Measurements from ENCODE around the gene SAE1. TPM values are rescaled to one million over a fixed set of nuclear protein-coding genes. Genes with fewer than 3 reads are reported as not detected.

SAE1 gene
- total RNA-seq, 1 experiment from 2014 or later, result 47.5 TPM

- DNase-seq, result no peak
- Histone ChIP-seq H3K79me2 (ENCODE audit: low read length) (peaks cover 19% of the 10 kb centered on the region), H3K27ac (ENCODE audit: low read length) (no peak overlapping the region), H3K9me3 (ENCODE audit: low read length) (no peaks in the 10 kb centered on the region), H3K9ac (ENCODE audit: low read length) (no peak overlapping the region), H3K4me2 (ENCODE audit: low read depth, low read length, poor library complexity, severe bottlenecking) (no peak overlapping the region), H2AFZ (ENCODE audit: low read length) (no peak overlapping the region), H3K36me3 (ENCODE audit: insufficient read depth, low read length) (peaks cover 31% of the 10 kb centered on the region; the same call in 1 of the 2 replicates), H3K4me3 (ENCODE audit: low read length) (no peak overlapping the region), H3K27me3 (ENCODE audit: low read length) (no peaks in the 10 kb centered on the region), H3K4me1 (ENCODE audit: low read length) (no peaks in the 10 kb centered on the region), H3K9me2 (replicated peaks; ENCODE audit: insufficient read depth, low read length) (no peaks in the 10 kb centered on the region), H4K20me1 (ENCODE audit: insufficient read depth, low read depth, low read length) (0 out of 2 replicates have a peak, but pooled peaks cover 6% of the 10 kb centered on the region)
Measured at GRCh38 chr19:47172666-47173455, 42.2 kb downstream of the SAE1 start.

DNA sequence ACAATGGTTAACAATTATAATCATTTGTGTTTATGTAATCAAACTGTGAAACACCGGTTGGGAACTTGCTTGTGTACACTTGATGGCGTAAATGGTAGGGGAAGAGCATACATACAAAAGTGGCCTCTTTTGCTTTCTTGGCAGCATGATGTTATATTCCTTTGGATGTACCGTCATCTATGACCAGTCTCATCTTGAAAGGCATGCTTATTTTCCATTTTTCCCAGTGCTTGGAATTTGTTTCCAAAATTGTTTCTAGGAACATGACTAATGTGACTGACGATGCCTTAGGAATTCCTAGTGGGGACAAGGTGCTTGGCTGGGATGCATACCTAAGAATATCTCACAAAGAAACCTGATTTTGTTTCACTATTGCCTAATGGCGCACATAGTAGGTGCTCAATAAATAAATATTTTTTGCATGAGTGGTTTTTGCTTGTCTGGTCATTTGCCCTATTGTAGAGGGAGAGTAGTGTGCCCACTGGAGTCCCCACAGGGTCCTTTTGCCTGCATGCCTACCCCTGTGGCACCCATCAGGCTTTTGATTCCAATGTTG is 45.5 kb downstream of the SAE1 start:
- H2AFZ ChIP-seq (ENCODE audit: low read length), result no peak overlapping the region
- peaks cover 32% of the 10 kb centered on the region for H3K79me2 ChIP-seq (ENCODE audit: low read length)
- H3K27me3 ChIP-seq (ENCODE audit: low read length), result no peaks in the 10 kb centered on the region
- 0 out of 2 replicates have a peak, but pooled peaks cover 6% of the 10 kb centered on the region for H4K20me1 ChIP-seq (ENCODE audit: insufficient read depth, low read depth, low read length)
- H3K9me3 ChIP-seq (ENCODE audit: low read length), result no peaks in the 10 kb centered on the region
- no peak overlapping the region for H3K4me3 ChIP-seq (ENCODE audit: low read length)
- peaks cover 38% of the 10 kb centered on the region; the same call in 1 of the 2 replicates for H3K36me3 ChIP-seq (ENCODE audit: insufficient read depth, low read length)
- no peak overlapping the region for H3K4me2 ChIP-seq (ENCODE audit: low read depth, low read length, poor library complexity, severe bottlenecking)
- H3K9me2 ChIP-seq (replicated peaks; ENCODE audit: insufficient read depth, low read length), result no peaks in the 10 kb centered on the region
- DNase-seq, result no peak
- no peaks in the 10 kb centered on the region for H3K4me1 ChIP-seq (ENCODE audit: low read length)
- H3K27ac ChIP-seq (ENCODE audit: low read length), result no peak overlapping the region
- no peak overlapping the region for H3K9ac ChIP-seq (ENCODE audit: low read length)

GRCh38 chr19:47176627-47177090 is 46.0 kb downstream of the SAE1 start:
- H3K9me2 ChIP-seq (replicated peaks; ENCODE audit: insufficient read depth, low read length), result no peaks in the 10 kb centered on the region
- H3K4me3 ChIP-seq (ENCODE audit: low read length), result no peak overlapping the region
- 0 out of 2 replicates have a peak, but pooled peaks cover 6% of the 10 kb centered on the region for H4K20me1 ChIP-seq (ENCODE audit: insufficient read depth, low read depth, low read length)
- H3K4me1 ChIP-seq (ENCODE audit: low read length), result no peaks in the 10 kb centered on the region
- H3K79me2 ChIP-seq (ENCODE audit: low read length), result peaks cover 32% of the 10 kb centered on the region
- no peak overlapping the region for H2AFZ ChIP-seq (ENCODE audit: low read length)
- H3K9ac ChIP-seq (ENCODE audit: low read length), result no peak overlapping the region
- no peaks in the 10 kb centered on the region for H3K27me3 ChIP-seq (ENCODE audit: low read length)
- H3K9me3 ChIP-seq (ENCODE audit: low read length), result no peaks in the 10 kb centered on the region
- no peak for DNase-seq
- no peak overlapping the region for H3K27ac ChIP-seq (ENCODE audit: low read length)
- no peak overlapping the region for H3K4me2 ChIP-seq (ENCODE audit: low read depth, low read length, poor library complexity, severe bottlenecking)
- H3K36me3 ChIP-seq (ENCODE audit: insufficient read depth, low read length), result peaks cover 38% of the 10 kb centered on the region; the same call in 1 of the 2 replicates

GRCh38 chr19:47179653-47180310 is 49.1 kb downstream of the SAE1 start:
- peaks cover 34% of the 10 kb centered on the region; the same call in 1 of the 2 replicates for H3K36me3 ChIP-seq (ENCODE audit: insufficient read depth, low read length)
- H3K9me3 ChIP-seq (ENCODE audit: low read length), result no peaks in the 10 kb centered on the region
- peaks cover 35% of the 10 kb centered on the region for H3K79me2 ChIP-seq (ENCODE audit: low read length)
- H3K4me3 ChIP-seq (ENCODE audit: low read length), result no peak overlapping the region
- DNase-seq, result no peak
- H2AFZ ChIP-seq (ENCODE audit: low read length), result no peak overlapping the region
- H3K9ac ChIP-seq (ENCODE audit: low read length), result no peak overlapping the region
- H3K27me3 ChIP-seq (ENCODE audit: low read length), result no peaks in the 10 kb centered on the region
- H4K20me1 ChIP-seq (ENCODE audit: insufficient read depth, low read depth, low read length), result 0 out of 2 replicates have a peak, but pooled peaks cover 6% of the 10 kb centered on the region
- H3K9me2 ChIP-seq (replicated peaks; ENCODE audit: insufficient read depth, low read length), result no peaks in the 10 kb centered on the region
- no peaks in the 10 kb centered on the region for H3K4me1 ChIP-seq (ENCODE audit: low read length)
- H3K27ac ChIP-seq (ENCODE audit: low read length), result no peak overlapping the region
- H3K4me2 ChIP-seq (ENCODE audit: low read depth, low read length, poor library complexity, severe bottlenecking), result no peak overlapping the region

DNA sequence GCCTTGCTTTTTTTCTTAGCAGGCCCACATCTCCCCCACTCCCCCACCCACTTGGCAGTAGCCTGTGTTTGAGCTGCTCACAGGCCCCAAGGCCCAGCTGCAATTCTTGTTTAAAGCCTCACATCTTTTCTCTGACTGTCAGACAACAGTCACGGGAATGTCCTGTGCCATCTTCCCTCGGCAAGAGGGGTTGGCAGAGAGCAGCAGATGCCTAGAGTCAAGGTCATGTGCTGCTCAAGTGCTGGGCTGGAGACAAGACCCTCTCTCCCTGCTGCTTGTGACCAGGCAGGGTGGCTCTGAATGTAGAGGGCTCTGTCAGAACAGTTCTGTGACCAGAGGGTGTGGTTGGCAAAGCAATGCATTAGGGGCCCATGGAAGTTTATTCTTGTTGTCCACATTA is 53.0 kb downstream of the SAE1 start:
- Histone ChIP-seq H3K27me3 (ENCODE audit: low read length) (no peaks in the 10 kb centered on the region), H2AFZ (ENCODE audit: low read length) (no peak overlapping the region), H3K9me3 (ENCODE audit: low read length) (no peaks in the 10 kb centered on the region), H3K4me3 (ENCODE audit: low read length) (no peak overlapping the region), H3K4me2 (ENCODE audit: low read depth, low read length, poor library complexity, severe bottlenecking) (no peak overlapping the region), H3K9ac (ENCODE audit: low read length) (no peak overlapping the region), H3K4me1 (ENCODE audit: low read length) (peaks cover 35% of the 10 kb centered on the region), H3K27ac (ENCODE audit: low read length) (no peak overlapping the region), H3K79me2 (ENCODE audit: low read length) (peaks cover 24% of the 10 kb centered on the region; the same call in 1 of the 2 replicates), H3K36me3 (ENCODE audit: insufficient read depth, low read length) (peaks cover 10% of the 10 kb centered on the region; the same call in 1 of the 2 replicates), H4K20me1 (ENCODE audit: insufficient read depth, low read depth, low read length) (no peaks in the 10 kb centered on the region), H3K9me2 (replicated peaks; ENCODE audit: insufficient read depth, low read length) (no peaks in the 10 kb centered on the region)
- no peak for DNase-seq

DNA sequence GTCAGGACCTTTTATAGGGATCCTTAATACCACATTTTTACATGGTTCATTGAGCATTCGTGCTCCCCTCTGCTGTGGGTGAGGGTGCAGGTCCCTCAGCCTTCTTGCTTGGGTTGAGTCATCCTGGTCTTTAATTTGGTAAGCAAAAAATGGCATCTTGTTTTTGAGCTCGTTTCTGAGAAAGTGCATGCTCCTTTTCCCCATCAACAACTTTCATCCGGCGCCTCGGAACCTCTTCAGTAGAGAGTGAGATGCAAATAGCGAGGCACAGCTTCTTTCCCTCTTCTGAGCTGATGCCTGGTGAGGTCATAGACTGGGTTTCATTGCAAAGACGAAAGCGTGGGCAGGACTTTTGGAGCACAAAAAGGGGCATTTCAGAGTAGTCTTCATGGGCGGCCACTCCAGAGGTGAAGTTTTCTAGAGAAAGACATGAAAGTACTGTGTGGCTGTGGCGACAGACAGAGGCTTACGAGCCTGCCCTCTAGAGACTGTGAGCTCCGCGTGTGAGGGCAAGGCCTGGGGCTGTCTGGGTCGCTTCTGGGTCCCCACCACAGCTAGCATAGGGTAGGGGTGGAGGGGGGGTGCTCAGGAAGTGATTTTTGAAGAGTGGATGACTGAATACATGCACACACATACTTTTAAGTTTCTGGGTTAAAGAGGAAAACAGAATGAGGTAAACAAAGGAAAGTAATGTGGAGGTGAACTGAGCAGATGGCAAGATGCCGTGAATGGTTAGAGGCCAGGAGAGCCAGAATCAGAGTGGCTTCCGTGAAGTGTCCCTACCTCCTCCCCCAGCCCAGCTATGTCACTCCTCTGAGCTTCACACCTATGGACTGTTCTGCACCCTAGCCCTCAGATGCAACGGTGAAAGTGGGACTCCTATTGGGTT is 56.1 kb downstream of the SAE1 start:
- Histone ChIP-seq H3K4me3 (ENCODE audit: low read length) (no peak overlapping the region), H3K9ac (ENCODE audit: low read length) (no peak overlapping the region)

DNA sequence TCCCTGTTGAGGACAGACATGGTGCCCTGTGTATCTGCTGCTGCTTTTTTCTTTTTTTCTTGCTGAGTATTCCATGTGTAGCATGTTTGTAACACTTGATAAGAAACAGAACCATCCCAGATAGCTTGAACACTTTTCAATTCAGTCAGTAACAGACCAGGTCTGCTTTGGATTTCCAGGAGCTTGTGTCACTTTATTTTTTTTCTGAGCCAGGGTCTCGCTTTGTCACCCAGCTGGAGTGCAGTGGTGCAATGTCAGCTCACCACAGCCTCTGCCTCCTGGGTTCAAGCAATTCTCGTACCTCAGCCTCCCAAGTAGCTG is 56.7 kb downstream of the SAE1 start:
- no peak overlapping the region for H3K9ac ChIP-seq (ENCODE audit: low read length)
- H3K27me3 ChIP-seq (ENCODE audit: low read length), result no peaks in the 10 kb centered on the region
- peaks cover 21% of the 10 kb centered on the region; the same call in 1 of the 2 replicates for H3K79me2 ChIP-seq (ENCODE audit: low read length)
- no peaks in the 10 kb centered on the region for H3K9me3 ChIP-seq (ENCODE audit: low read length)
- no peak for DNase-seq
- H3K9me2 ChIP-seq (replicated peaks; ENCODE audit: insufficient read depth, low read length), result no peaks in the 10 kb centered on the region
- peaks cover 4% of the 10 kb centered on the region; the same call in 1 of the 2 replicates for H3K36me3 ChIP-seq (ENCODE audit: insufficient read depth, low read length)
- peaks cover 36% of the 10 kb centered on the region for H3K4me1 ChIP-seq (ENCODE audit: low read length)
- H2AFZ ChIP-seq (ENCODE audit: low read length), result no peak overlapping the region
- no peak overlapping the region for H3K4me2 ChIP-seq (ENCODE audit: low read depth, low read length, poor library complexity, severe bottlenecking)
- H3K27ac ChIP-seq (ENCODE audit: low read length), result peak overlapping the region; percentile 30; the same call in 1 of the 2 replicates
- no peaks in the 10 kb centered on the region for H4K20me1 ChIP-seq (ENCODE audit: insufficient read depth, low read depth, low read length)
- no peak overlapping the region for H3K4me3 ChIP-seq (ENCODE audit: low read length)

More for the DNA sequence above, 56.1 kb downstream of the SAE1 start:
- H3K4me2 ChIP-seq (ENCODE audit: low read depth, low read length, poor library complexity, severe bottlenecking), result no peak overlapping the region
- H2AFZ ChIP-seq (ENCODE audit: low read length), result no peak overlapping the region
- no peak for DNase-seq
- H3K27ac ChIP-seq (ENCODE audit: low read length), result peak overlapping the region; percentile 30
- H4K20me1 ChIP-seq (ENCODE audit: insufficient read depth, low read depth, low read length), result no peaks in the 10 kb centered on the region
- H3K36me3 ChIP-seq (ENCODE audit: insufficient read depth, low read length), result peaks cover 4% of the 10 kb centered on the region; the same call in 1 of the 2 replicates
- peaks cover 36% of the 10 kb centered on the region for H3K4me1 ChIP-seq (ENCODE audit: low read length)
- H3K27me3 ChIP-seq (ENCODE audit: low read length), result no peaks in the 10 kb centered on the region
- H3K79me2 ChIP-seq (ENCODE audit: low read length), result peaks cover 22% of the 10 kb centered on the region; the same call in 1 of the 2 replicates
- no peaks in the 10 kb centered on the region for H3K9me2 ChIP-seq (replicated peaks; ENCODE audit: insufficient read depth, low read length)
- no peaks in the 10 kb centered on the region for H3K9me3 ChIP-seq (ENCODE audit: low read length)

Data from Karpas-422 (cell line).